HG03095 (cell line): ENCODE results near the gene SPATA45.

Experiments
- ATAC-seq: cut with Tn5 transposase; IDR thresholded peaks from one replicate; pipeline ENCODE4 v1.9.1; 2021; ENCODE audit warnings: moderate library complexity; ENCODE audit not compliant: unreplicated experiment

SPATA45 gene

DNA sequence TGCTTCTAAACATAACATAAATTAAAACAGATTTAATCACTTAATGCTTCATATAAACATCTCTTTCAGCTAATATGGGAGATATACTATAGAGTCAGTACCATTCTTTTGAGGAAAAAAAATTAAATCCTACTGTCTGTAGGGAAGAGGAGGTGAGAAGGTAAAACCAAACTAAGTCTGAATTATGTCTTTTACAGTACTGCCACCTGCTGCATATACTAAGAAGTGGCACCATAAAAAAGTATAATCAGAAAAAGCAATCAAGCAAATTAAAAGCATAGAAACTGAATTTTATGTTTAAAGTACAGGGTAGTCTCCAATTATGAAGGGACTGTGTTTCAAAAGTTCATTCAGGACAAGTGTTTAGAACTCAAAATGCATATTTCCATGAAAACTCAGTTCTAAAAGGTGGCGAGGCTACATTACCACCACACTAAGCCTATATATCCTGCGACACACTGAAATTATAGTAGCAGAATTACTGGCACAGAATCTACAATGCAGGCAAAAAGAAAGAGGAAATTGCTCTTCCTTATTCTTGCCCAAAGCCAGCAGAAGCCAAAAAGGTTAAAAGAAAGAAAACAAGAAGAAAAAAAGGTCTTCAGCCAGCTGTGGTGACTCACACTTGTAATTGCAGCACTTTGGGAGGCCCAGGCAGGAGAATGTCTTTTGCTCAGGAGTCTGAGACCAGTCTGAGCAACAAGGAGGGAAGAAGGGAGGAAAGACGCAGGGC is 64.9 kb downstream of the SPATA45 start:
- ATAC-seq, result no peak

GRCh38 chr1:212781225-212781624 is 66.2 kb downstream of the SPATA45 start:
- no peak for ATAC-seq

GRCh38 chr1:212780759-212781158 is 66.7 kb downstream of the SPATA45 start:
- ATAC-seq, result no peak
